Osteocyte (in vitro differentiated cells): ENCODE results near the gene HSP90AA1. TPM values are rescaled to one million over a fixed set of nuclear protein-coding genes. Genes with fewer than 3 reads are reported as not detected.

ENCODE experiments used
- DNase-seq: peaks from one replicate; pipeline ENCODE4 v3.0.0; 2021; ENCODE audit warnings: mixed read lengths; ENCODE audit not compliant: unreplicated experiment; ENCODE audit errors: extremely low spot score
- H3K27ac Mint-ChIP-seq: one replicate; pipeline ENCODE4 v1.8.0; 2021; ENCODE audit warnings: mild to moderate bottlenecking, mixed read lengths; ENCODE audit not compliant: unreplicated experiment
- H3K27me3 Mint-ChIP-seq: one replicate; pipeline ENCODE4 v1.8.0; 2021; ENCODE audit warnings: mixed read lengths; ENCODE audit not compliant: unreplicated experiment
- H3K36me3 Mint-ChIP-seq: one replicate; pipeline ENCODE4 v1.8.0; 2021; ENCODE audit warnings: mixed read lengths; ENCODE audit not compliant: unreplicated experiment
- H3K4me1 Mint-ChIP-seq: one replicate; pipeline ENCODE4 v1.8.0; 2021; ENCODE audit warnings: mixed read lengths; ENCODE audit not compliant: unreplicated experiment
- H3K4me3 Mint-ChIP-seq: one replicate; pipeline ENCODE4 v1.8.0; 2021; ENCODE audit warnings: mild to moderate bottlenecking, moderate library complexity, mixed read lengths; ENCODE audit not compliant: unreplicated experiment
- H3K9me3 Mint-ChIP-seq: one replicate; pipeline ENCODE4 v1.8.0; 2021; ENCODE audit warnings: mixed read lengths; ENCODE audit not compliant: unreplicated experiment
- CTCF ChIP-seq: fragments of 200-600 bp; sonication (generic); IDR thresholded peaks from 2 replicates; pipeline ENCODE4 v1.5.0; 2021; ENCODE audit warnings: antibody characterized with exemption, mild to moderate bottlenecking, moderate library complexity
- total RNA-seq: library from RNA; stranded (reverse); gene quantifications from 2 replicates; pipeline ENCODE4 v1.2.1, GENCODE V29; 2021

HSP90AA1 gene
- total RNA-seq, 1 donor from 2014 or later = 317 TPM

- H3K27ac Mint-ChIP-seq = no peak overlapping the region
- H3K4me3 Mint-ChIP-seq = no peak overlapping the region
- H3K27me3 Mint-ChIP-seq = no peaks in the 10 kb centered on the region
- H3K4me1 Mint-ChIP-seq = peaks cover 4% of the 10 kb centered on the region
- H3K9me3 Mint-ChIP-seq = no peaks in the 10 kb centered on the region
- DNase-seq = no peak
- TF ChIP-seq CTCF = no peak
- H3K36me3 Mint-ChIP-seq = peaks cover 4% of the 10 kb centered on the region
These were observed 38.7 kb upstream of the HSP90AA1 start for GRCh38 chr14:102125546-102125945.

GRCh38 chr14:102124419-102124818 is 37.6 kb upstream of the HSP90AA1 start:
- TF ChIP-seq CTCF = no peak
- H3K27ac Mint-ChIP-seq = no peak overlapping the region
- no peaks in the 10 kb centered on the region for H3K36me3 Mint-ChIP-seq

DNA sequence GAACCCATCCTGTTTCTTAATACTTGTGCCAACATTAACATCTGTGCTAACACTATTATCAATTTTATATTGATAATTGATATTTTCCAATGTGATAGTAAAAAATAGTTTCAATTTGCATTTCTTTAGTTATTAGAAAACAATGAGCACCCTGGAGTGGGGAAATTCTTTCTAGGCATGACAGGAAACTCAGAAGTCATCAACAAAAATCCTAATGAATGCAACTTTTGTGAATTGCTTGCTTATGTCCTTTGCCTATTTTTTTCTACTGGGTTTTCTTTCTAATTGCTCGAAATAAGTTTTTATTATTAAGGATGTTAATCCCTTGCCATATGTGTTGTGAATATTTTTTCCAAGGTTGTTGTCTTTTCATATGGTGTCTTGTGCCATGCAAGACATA is 34.7 kb upstream of the HSP90AA1 start:
- H3K36me3 Mint-ChIP-seq = no peaks in the 10 kb centered on the region
- no peak overlapping the region for H3K27ac Mint-ChIP-seq
- no peaks in the 10 kb centered on the region for H3K27me3 Mint-ChIP-seq
- H3K4me1 Mint-ChIP-seq = peaks cover 4% of the 10 kb centered on the region
- no peak for DNase-seq
- TF ChIP-seq CTCF = no peak
- H3K4me3 Mint-ChIP-seq = no peak overlapping the region
- H3K9me3 Mint-ChIP-seq = no peaks in the 10 kb centered on the region

More at GRCh38 chr14:102124419-102124818, 37.6 kb upstream of the HSP90AA1 start:
- no peak for DNase-seq
- H3K4me3 Mint-ChIP-seq = no peak overlapping the region
- H3K9me3 Mint-ChIP-seq = no peaks in the 10 kb centered on the region
- H3K4me1 Mint-ChIP-seq = peaks cover 4% of the 10 kb centered on the region
- H3K27me3 Mint-ChIP-seq = no peaks in the 10 kb centered on the region

GRCh38 chr14:102120888-102121287 is 34.0 kb upstream of the HSP90AA1 start:
- Mint-ChIP-seq H3K27me3 (no peaks in the 10 kb centered on the region), H3K4me3 (no peak overlapping the region), H3K9me3 (no peaks in the 10 kb centered on the region), H3K36me3 (no peaks in the 10 kb centered on the region), H3K27ac (no peak overlapping the region), H3K4me1 (peaks cover 4% of the 10 kb centered on the region)
- TF ChIP-seq CTCF = no peak
- DNase-seq = no peak

GRCh38 chr14:102117852-102118251 is 31.0 kb upstream of the HSP90AA1 start:
- DNase-seq = no peak
- Mint-ChIP-seq H3K9me3 (no peaks in the 10 kb centered on the region), H3K36me3 (no peaks in the 10 kb centered on the region), H3K4me1 (no peaks in the 10 kb centered on the region), H3K27ac (no peak overlapping the region), H3K27me3 (no peaks in the 10 kb centered on the region), H3K4me3 (no peak overlapping the region)
- TF ChIP-seq CTCF = no peak
